SK-N-SH (cell line): Measurements from ENCODE around the gene FAM50B. TPM values are rescaled to one million over a fixed set of nuclear protein-coding genes. Genes with fewer than 3 reads are reported as not detected.

Experiments
- CTCF ChIA-PET: fragments of 300-600, 350-600 bp; formaldehyde crosslinking; extraction: SDS; loops from one replicate; lab custom pipeline; 2021; lab: Yijun Ruan, JAX
- POLR2A ChIA-PET: fragments of 350-600 bp; sonication (Branson Sonifier 250); formaldehyde crosslinking; extraction: SDS; loops from one replicate; lab custom pipeline; 2020; ENCODE audit warnings: antibody characterized with exemption, inconsistent platforms; lab: Yijun Ruan, JAX
- DNase-seq: peaks from one replicate; pipeline ENCODE4 v3.0.0; 2012
- H2AFZ ChIP-seq: fragments of 200-600 bp; sonication (generic); 2 replicates; pipeline ENCODE4 v1.8.1; 2016; ENCODE audit warnings: antibody characterized with exemption, mild to moderate bottlenecking, low read depth
- H3F3A ChIP-seq: fragments of 200-600 bp; sonication (generic); replicated peaks from 2 replicates; pipeline ENCODE3; 2016; ENCODE audit warnings: antibody characterized with exemption, mild to moderate bottlenecking; ENCODE audit not compliant: insufficient read depth
- H3K27ac ChIP-seq, 2 experiments: fragments of 200-500 bp in 1 of 2; fragments of 200-600 bp in 1 of 2; sonication (Bioruptor generic) in 1 of 2; sonication (generic), shearing (Covaris generic) in 1 of 2; 2 replicates each; pipeline versions ENCODE4 v1.5.1 to v1.6.1; 2014 to 2016; ENCODE audit warnings: low read depth in 2 of 2, inconsistent platforms in 1 of 2, low read length in 1 of 2, mild to moderate bottlenecking in 1 of 2, mixed read lengths in 1 of 2
- H3K27me3 ChIP-seq: fragments of 200-600 bp; sonication (generic), shearing (Covaris generic); 2 replicates; pipeline ENCODE4 v1.6.1; 2016; ENCODE audit warnings: mixed run types; ENCODE audit not compliant: insufficient read depth
- H3K36me3 ChIP-seq, 2 experiments: fragments of 200-500 bp in 1 of 2; fragments of 200-600 bp in 1 of 2; sonication (Bioruptor generic) in 1 of 2; sonication (generic) in 1 of 2; replicated peaks in 1 of 2; 2 replicates each; pipeline versions ENCODE3 to v1.5.1; 2014 to 2016; ENCODE audit warnings: low read length in 1 of 2, mild to moderate bottlenecking in 1 of 2; ENCODE audit not compliant: insufficient read depth in 2 of 2, control insufficient read depth in 1 of 2
- H3K4me1 ChIP-seq, 2 experiments: fragments of 200-500 bp in 1 of 2; fragments of 200-600 bp in 1 of 2; sonication (Bioruptor generic) in 1 of 2; sonication (generic), shearing (Covaris generic) in 1 of 2; 2 replicates each; pipeline versions ENCODE4 v1.5.1 to v1.6.1; 2014 to 2016; ENCODE audit warnings: low read depth in 1 of 2, low read length in 1 of 2, mixed run types in 1 of 2; ENCODE audit not compliant: insufficient read depth in 2 of 2, control insufficient read depth in 1 of 2
- H3K4me2 ChIP-seq: fragments of 200-600 bp; sonication (generic), shearing (Covaris generic); 2 replicates; pipeline ENCODE4 v1.6.1; 2017; ENCODE audit warnings: mixed run types
- H3K4me3 ChIP-seq, 2 experiments: fragments of 200-500 bp in 1 of 2; fragments of 200-600 bp in 1 of 2; sonication (Bioruptor generic) in 1 of 2; sonication (generic), shearing (Covaris generic) in 1 of 2; 2 replicates each; pipeline versions ENCODE4 v1.5.1 to v1.8.1; 2014 to 2016; ENCODE audit warnings: low read depth in 2 of 2, inconsistent platforms in 1 of 2, low read length in 1 of 2, mild to moderate bottlenecking in 1 of 2, mixed read lengths in 1 of 2, moderate library complexity in 1 of 2
- H3K79me2 ChIP-seq: fragments of 200-600 bp; sonication (generic); 2 replicates; pipeline ENCODE4 v1.8.1; 2017; ENCODE audit warnings: mild to moderate bottlenecking; ENCODE audit not compliant: insufficient read depth
- H3K9ac ChIP-seq: fragments of 200-600 bp; sonication (generic); 2 replicates; pipeline ENCODE4 v1.6.1; 2017; ENCODE audit warnings: mixed run types
- H3K9me2 ChIP-seq: fragments of 200-600 bp; sonication (generic); 2 replicates; pipeline ENCODE4 v1.6.1; 2017; ENCODE audit warnings: mixed run types
- H3K9me3 ChIP-seq: fragments of 200-600 bp; sonication (generic); 2 replicates; pipeline ENCODE4 v1.6.1; 2017; ENCODE audit warnings: mixed run types, mild to moderate bottlenecking, moderate library complexity
- H4K20me1 ChIP-seq: fragments of 200-600 bp; sonication (generic); 2 replicates; pipeline ENCODE4 v1.6.1; 2017; ENCODE audit warnings: mild to moderate bottlenecking, mixed run types; ENCODE audit not compliant: insufficient read depth
- CTCF ChIP-seq: fragments of 200-600 bp; sonication (generic); IDR thresholded peaks from 2 replicates; pipeline ENCODE4 v1.6.1; 2017; ENCODE audit warnings: antibody characterized with exemption, mild to moderate bottlenecking, moderate library complexity
- ELF1 ChIP-seq: IDR thresholded peaks from 2 replicates; pipeline ENCODE4 v1.4.0; 2012
- EP300 ChIP-seq, 2 experiments: IDR thresholded peaks; 2 replicates each; pipeline versions ENCODE4 v1.4.0 to v1.6.1; 2012; ENCODE audit warnings: borderline replicate concordance in 1 of 2, low read depth in 1 of 2, low read length in 1 of 2
- FOSL2 ChIP-seq: IDR thresholded peaks from 2 replicates; pipeline ENCODE4 v1.4.0; 2012; ENCODE audit warnings: low read depth, mild to moderate bottlenecking, moderate library complexity, borderline replicate concordance
- GATA2 ChIP-seq: sonication (generic); formaldehyde crosslinking; IDR thresholded peaks from 2 replicates; pipeline ENCODE4 v1.5.0; 2020; ENCODE audit warnings: mild to moderate bottlenecking, missing genetic modification reagents
- JUND ChIP-seq: IDR thresholded peaks from 2 replicates; pipeline ENCODE4 v1.4.0; 2012
- MEF2A ChIP-seq: IDR thresholded peaks from 2 replicates; pipeline ENCODE4 v1.4.0; 2012; ENCODE audit warnings: low read depth, borderline replicate concordance
- MXI1 ChIP-seq: IDR thresholded peaks from 2 replicates; pipeline ENCODE4 v1.6.1; 2012; ENCODE audit warnings: mild to moderate bottlenecking, low read depth, low read length, improper control_type of control experiment
- RCOR1 ChIP-seq: fragments of 150-350 bp; IDR thresholded peaks from 2 replicates; pipeline ENCODE4 v1.6.1; 2017; ENCODE audit warnings: antibody characterized with exemption, low read length
- RFX5 ChIP-seq: IDR thresholded peaks from 2 replicates; pipeline ENCODE4 v1.6.1; 2012; ENCODE audit warnings: mild to moderate bottlenecking, improper control_type of control experiment, low read length
- RXRA ChIP-seq: IDR thresholded peaks from 2 replicates; pipeline ENCODE4 v1.4.0; 2012; ENCODE audit warnings: low read depth, mild to moderate bottlenecking, borderline replicate concordance
- SIN3A ChIP-seq: IDR thresholded peaks from 2 replicates; pipeline ENCODE4 v1.6.1; 2012; ENCODE audit warnings: low read depth, mild to moderate bottlenecking, low read length, moderate library complexity, borderline replicate concordance
- SMC3 ChIP-seq: IDR thresholded peaks from 2 replicates; pipeline ENCODE4 v1.6.1; 2012; ENCODE audit warnings: low read depth, low read length, improper control_type of control experiment
- TEAD4 ChIP-seq: IDR thresholded peaks from 2 replicates; pipeline ENCODE4 v1.4.0; 2012; ENCODE audit warnings: mild to moderate bottlenecking, borderline replicate concordance; ENCODE audit not compliant: insufficient read depth
- ZBTB33 ChIP-seq: IDR thresholded peaks from 2 replicates; pipeline ENCODE4 v1.4.0; 2012; ENCODE audit warnings: low read depth, borderline replicate concordance
- WGBS: methylation state at CpG from one replicate; pipeline ENCODE4 v1.1.6; 2017; ENCODE audit warnings: low lambda C conversion rate; 5-methylcytosine and 5-hydroxymethylcytosine counted together
- polyA plus RNA-seq, 3 experiments: library from polyadenylated mRNA; depleted of rRNA; stranded (reverse); fragments of >200 nt; gene quantifications; 2 replicates each; pipeline ENCODE4 v1.2.3, GENCODE V29; 2012
- TF ChIP-seq, protein P1 (sequence below): fragments of 150-350 bp; IDR thresholded peaks from 2 replicates; pipeline ENCODE4 v1.6.1; 2017; ENCODE audit warnings: antibody characterized with exemption, low read length, low read depth, borderline replicate concordance
- TF ChIP-seq, protein P2 (sequence below): IDR thresholded peaks from 2 replicates; pipeline ENCODE4 v1.4.0; 2012; ENCODE audit warnings: low read depth

Gene FAM50B
- polyA plus RNA-seq, 1 of the 3 experiments (the other 2 are of a cell fraction) = 13.8 TPM

GRCh38 chr6:3825331-3825831 is 23.8 kb upstream of the FAM50B start:
- H3K27me3 ChIP-seq = no peaks in the 10 kb centered on the region

DNA sequence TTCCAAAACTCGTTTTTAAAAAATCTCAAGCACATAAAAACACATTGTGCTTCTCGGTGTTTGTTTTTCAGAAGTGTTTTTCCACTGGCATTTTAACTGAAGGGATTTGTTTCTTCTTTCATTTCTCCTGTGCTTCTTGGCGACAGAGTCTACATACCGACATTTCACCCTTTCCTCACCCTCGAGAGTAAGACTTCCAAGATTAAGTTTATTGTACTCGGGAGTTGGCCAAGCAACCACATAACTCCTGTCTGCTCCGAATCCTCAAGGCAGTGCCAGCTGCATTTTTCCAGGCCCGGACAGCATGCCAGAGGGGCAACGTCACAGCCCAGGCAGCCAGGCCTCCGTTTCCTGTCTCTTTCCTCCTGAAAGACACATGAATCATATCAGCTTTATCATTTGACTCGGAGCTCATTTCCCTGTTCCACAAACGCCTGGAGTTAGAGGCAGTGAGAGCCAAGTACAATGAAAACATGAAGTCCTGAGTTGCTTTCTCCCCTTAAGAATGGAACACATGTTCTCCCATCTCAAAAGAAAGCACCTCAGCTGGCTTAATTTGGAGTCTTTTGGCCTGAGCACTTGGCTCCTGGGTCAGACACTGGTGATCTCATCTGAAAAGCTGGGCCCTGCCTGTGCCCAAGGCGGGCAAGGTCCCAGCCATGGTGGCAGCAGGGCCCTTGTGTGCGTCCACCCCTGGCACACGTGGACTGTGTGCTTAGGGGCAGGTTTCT is 23.2 kb upstream of the FAM50B start:
- POLR2A ChIA-PET = no interaction called here
- CTCF ChIA-PET = interaction anchor here (0.9 to 2.0 kb wide), 4 partner anchors 11 to 44 kb away, joined by 3 to 8 read pairs (median 5); partner anchors contain the start of gene FAM50B
- no peaks in the 10 kb centered on the region for H3K9me2 ChIP-seq
- TF ChIP-seq EP300 (IDR thresholded peaks at IDR 0.05; ENCODE audit: borderline replicate concordance in 1 of 2, low read depth in 1 of 2, low read length in 1 of 2) = peak; percentile 24 to 98; a peak in 3 of 4 replicates
- TF ChIP-seq ELF1 = peak; percentile 62; the same call in 1 of the 2 replicates
- no peak for TF ChIP-seq SMC3
- 0 out of 2 replicates have a peak, but pooled peaks have one; percentile 59 for TF ChIP-seq SIN3A
- peak; percentile 73; the same call in 1 of the 2 replicates for TF ChIP-seq RXRA
- TF ChIP-seq, protein P1, sequence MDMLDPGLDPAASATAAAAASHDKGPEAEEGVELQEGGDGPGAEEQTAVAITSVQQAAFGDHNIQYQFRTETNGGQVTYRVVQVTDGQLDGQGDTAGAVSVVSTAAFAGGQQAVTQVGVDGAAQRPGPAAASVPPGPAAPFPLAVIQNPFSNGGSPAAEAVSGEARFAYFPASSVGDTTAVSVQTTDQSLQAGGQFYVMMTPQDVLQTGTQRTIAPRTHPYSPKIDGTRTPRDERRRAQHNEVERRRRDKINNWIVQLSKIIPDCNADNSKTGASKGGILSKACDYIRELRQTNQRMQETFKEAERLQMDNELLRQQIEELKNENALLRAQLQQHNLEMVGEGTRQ = no peak
- TF ChIP-seq MXI1 = peak; percentile 35; the same call in 1 of the 2 replicates
- peak; percentile 98 for TF ChIP-seq JUND
- TF ChIP-seq RFX5 = no peak
- no peak; the same call in 1 of the 2 replicates for TF ChIP-seq RCOR1
- TF ChIP-seq GATA2 = no peak
- peak; percentile 79; the same call in 1 of the 2 replicates for TF ChIP-seq ZBTB33
- TF ChIP-seq TEAD4 = peak; percentile 95
- TF ChIP-seq FOSL2 = peak; percentile 93

More at GRCh38 chr6:3825331-3825831, 23.8 kb upstream of the FAM50B start:
- Histone ChIP-seq H3K4me3 (0 out of 4 replicates have a peak overlapping the region, but pooled peaks of 1 of the 2 experiments have one; percentile 30), H3K9me3 (no peaks in the 10 kb centered on the region), H4K20me1 (no peaks in the 10 kb centered on the region), H3K4me1 (peaks cover 15 to 22% of the 10 kb centered on the region in 2 experiments; a peak in 3 of 4 replicates), H3K79me2 (no peaks in the 10 kb centered on the region), H3F3A (peaks cover 28% of the 10 kb centered on the region), H3K9me2 (no peaks in the 10 kb centered on the region), H3K27ac (peak overlapping the region; percentile 90 to 95), H3K36me3 (no peaks in the 10 kb centered on the region), H3K9ac (peak overlapping the region; percentile 62), H3K4me2 (peak overlapping the region; percentile 46)
- ChIA-PET CTCF (interaction anchor here (0.7 to 2.0 kb wide), 4 partner anchors 11 to 43 kb away, joined by 3 to 8 read pairs (median 5); partner anchors contain the start of gene FAM50B), POLR2A (no interaction called here)
- DNase-seq = no peak
- 83% methylated on average over 8 of the region's 15 CpGs for WGBS
- TF ChIP-seq CTCF (0 out of 2 replicates have a peak, but pooled peaks have one; percentile 14), MEF2A (no peak)
- TF ChIP-seq, protein P2, sequence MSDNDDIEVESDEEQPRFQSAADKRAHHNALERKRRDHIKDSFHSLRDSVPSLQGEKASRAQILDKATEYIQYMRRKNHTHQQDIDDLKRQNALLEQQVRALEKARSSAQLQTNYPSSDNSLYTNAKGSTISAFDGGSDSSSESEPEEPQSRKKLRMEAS = peak; percentile 20; the same call in 1 of the 2 replicates
- TF ChIP-seq, all 33 proteins: peak for 2
- H2AFZ ChIP-seq = peak overlapping the region; percentile 15; the same call in 1 of the 2 replicates

More for the DNA sequence above, 23.2 kb upstream of the FAM50B start:
- Histone ChIP-seq H3K4me2 (peak overlapping the region; percentile 46), H3K9me3 (no peaks in the 10 kb centered on the region), H3K9ac (peak overlapping the region; percentile 64), H3K4me1 (peaks cover 15 to 22% of the 10 kb centered on the region in 2 experiments; a peak in 3 of 4 replicates), H4K20me1 (no peaks in the 10 kb centered on the region), H3K36me3 (no peaks in the 10 kb centered on the region), H3K79me2 (no peaks in the 10 kb centered on the region), H2AFZ (peak overlapping the region; percentile 15; the same call in 1 of the 2 replicates), H3F3A (peaks cover 28% of the 10 kb centered on the region), H3K27me3 (no peaks in the 10 kb centered on the region), H3K27ac (peak overlapping the region; percentile 90 to 95), H3K4me3 (0 out of 4 replicates have a peak overlapping the region, but pooled peaks of 1 of the 2 experiments have one; percentile 30)
- peak; percentile 72 for DNase-seq
- WGBS = 13% methylated on average over 15 of the region's 15 CpGs
